CD4-positive, alpha-beta T cell treated with Interleukin-10 for 1 hour (primary cell): ENCODE measurements around the gene MT1F.

Experiments
- DNase-seq: peaks from one replicate; pipeline ENCODE4 v3.0.0-alpha.2; 2020

MT1F gene

DNA sequence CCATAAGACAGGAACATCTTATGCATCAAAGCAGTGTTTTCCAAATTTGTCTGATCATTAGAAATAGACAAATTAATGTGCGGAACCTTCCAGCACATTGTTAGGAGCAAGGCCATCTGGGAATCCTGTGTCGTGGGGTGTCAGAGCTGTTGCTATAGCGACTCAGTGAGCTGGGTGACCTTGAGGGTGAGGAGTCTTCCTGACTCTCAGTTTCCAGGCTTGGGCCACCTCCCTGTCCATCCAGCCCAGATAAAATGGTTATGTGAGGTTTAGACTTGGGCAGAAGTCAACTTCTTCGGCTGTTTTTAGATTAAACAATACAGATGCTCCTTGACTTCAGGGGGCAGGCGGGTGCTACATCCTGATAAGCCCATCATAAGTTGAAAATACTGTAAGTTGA is 45.1 kb downstream of the MT1F start:
- no peak for DNase-seq
